BLaER1 (cell line): ENCODE results near the gene SMIM21.

Experiments used
- H3K27ac ChIP-seq: shearing (Covaris generic); formaldehyde crosslinking; 2 replicates; pipeline ENCODE4 v1.8.1; 2022
- H3K27me3 ChIP-seq: shearing (Covaris generic); formaldehyde crosslinking; 2 replicates; pipeline ENCODE4 v1.8.1; 2022
- H3K36me3 ChIP-seq: shearing (Covaris generic); formaldehyde crosslinking; 2 replicates; pipeline ENCODE4 v1.8.1; 2022
- H3K4me1 ChIP-seq: shearing (Covaris generic); formaldehyde crosslinking; 2 replicates; pipeline ENCODE4 v1.8.1; 2022
- H3K4me2 ChIP-seq: shearing (Covaris generic); formaldehyde crosslinking; 2 replicates; pipeline ENCODE4 v1.8.1; 2022
- H3K4me3 ChIP-seq: shearing (Covaris generic); formaldehyde crosslinking; 2 replicates; pipeline ENCODE4 v1.8.1; 2022
- H3K9ac ChIP-seq: shearing (Covaris generic); formaldehyde crosslinking; 2 replicates; pipeline ENCODE4 v1.8.1; 2022
- H3K9me3 ChIP-seq: shearing (Covaris generic); formaldehyde crosslinking; 2 replicates; pipeline ENCODE4 v1.8.1; 2022
- H4K20me1 ChIP-seq: shearing (Covaris generic); formaldehyde crosslinking; 2 replicates; pipeline ENCODE4 v1.8.1; 2022
- Cebpa-rat ChIP-seq: shearing (Covaris generic); IDR thresholded peaks from 2 replicates; pipeline ENCODE4 v1.8.1; 2022

Gene SMIM21

GRCh38 chr18:75456199-75456631 is 28.7 kb upstream of the SMIM21 start:
- no peak overlapping the region for H3K27ac ChIP-seq
- no peaks in the 10 kb centered on the region for H3K4me1 ChIP-seq
- no peak overlapping the region for H3K4me2 ChIP-seq
- H3K9me3 ChIP-seq = peaks cover 41% of the 10 kb centered on the region
- no peak overlapping the region for H3K9ac ChIP-seq
- no peak overlapping the region for H3K4me3 ChIP-seq
- H4K20me1 ChIP-seq = no peaks in the 10 kb centered on the region
- no peaks in the 10 kb centered on the region for H3K36me3 ChIP-seq
- H3K27me3 ChIP-seq = no peaks in the 10 kb centered on the region
- no peak for TF ChIP-seq Cebpa-rat

GRCh38 chr18:75455249-75456198 is 28.0 kb upstream of the SMIM21 start:
- Histone ChIP-seq H3K36me3 (no peaks in the 10 kb centered on the region), H3K4me2 (no peak overlapping the region), H3K27me3 (no peaks in the 10 kb centered on the region), H3K4me1 (no peaks in the 10 kb centered on the region), H3K9ac (no peak overlapping the region), H3K4me3 (no peak overlapping the region), H4K20me1 (no peaks in the 10 kb centered on the region), H3K9me3 (peaks cover 41% of the 10 kb centered on the region), H3K27ac (no peak overlapping the region)
- no peak for TF ChIP-seq Cebpa-rat

- H3K27ac ChIP-seq = no peak overlapping the region
- TF ChIP-seq Cebpa-rat = no peak
These were observed 26.7 kb upstream of the SMIM21 start for GRCh38 chr18:75454022-75454795.

GRCh38 chr18:75450906-75451305 is 23.4 kb upstream of the SMIM21 start:
- H3K27ac ChIP-seq = no peak overlapping the region
- no peak overlapping the region for H3K4me3 ChIP-seq
- H3K4me1 ChIP-seq = no peaks in the 10 kb centered on the region
- no peaks in the 10 kb centered on the region for H4K20me1 ChIP-seq
- no peaks in the 10 kb centered on the region for H3K27me3 ChIP-seq
- no peaks in the 10 kb centered on the region for H3K36me3 ChIP-seq
- no peak overlapping the region for H3K9ac ChIP-seq
- peaks cover 10% of the 10 kb centered on the region for H3K9me3 ChIP-seq
- no peak overlapping the region for H3K4me2 ChIP-seq
- no peak for TF ChIP-seq Cebpa-rat

More at GRCh38 chr18:75454022-75454795, 26.7 kb upstream of the SMIM21 start:
- H3K4me2 ChIP-seq = no peak overlapping the region
- no peaks in the 10 kb centered on the region for H3K27me3 ChIP-seq
- no peak overlapping the region for H3K4me3 ChIP-seq
- no peaks in the 10 kb centered on the region for H3K36me3 ChIP-seq
- H4K20me1 ChIP-seq = no peaks in the 10 kb centered on the region
- peaks cover 36% of the 10 kb centered on the region for H3K9me3 ChIP-seq
- no peaks in the 10 kb centered on the region for H3K4me1 ChIP-seq
- H3K9ac ChIP-seq = no peak overlapping the region

DNA sequence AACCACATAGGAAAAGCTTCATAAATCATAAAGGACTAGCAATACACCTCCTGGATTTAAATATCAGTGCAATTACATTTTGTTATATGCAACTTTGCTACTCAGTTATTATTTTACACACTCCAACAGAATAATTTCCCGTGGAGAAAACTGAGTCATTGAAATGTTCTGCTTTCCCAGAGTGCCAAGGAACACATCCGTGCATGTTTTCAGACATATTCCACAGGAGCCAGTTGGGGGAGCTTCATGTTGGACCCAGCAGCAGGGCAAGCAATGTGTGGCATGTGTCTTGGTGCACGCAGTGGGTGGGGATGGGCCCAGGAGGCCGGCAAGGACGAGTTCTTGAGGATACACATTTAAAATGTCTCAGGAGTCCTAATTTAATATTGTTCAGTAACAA is 14.4 kb upstream of the SMIM21 start:
- no peaks in the 10 kb centered on the region for H4K20me1 ChIP-seq
- no peak overlapping the region for H3K4me3 ChIP-seq
- no peaks in the 10 kb centered on the region for H3K27me3 ChIP-seq
- H3K27ac ChIP-seq = no peak overlapping the region
- H3K4me1 ChIP-seq = peaks cover 7% of the 10 kb centered on the region; the same call in 1 of the 2 replicates
- no peak overlapping the region for H3K9ac ChIP-seq
- no peak overlapping the region for H3K4me2 ChIP-seq
- no peak for TF ChIP-seq Cebpa-rat
- no peaks in the 10 kb centered on the region for H3K9me3 ChIP-seq
- no peaks in the 10 kb centered on the region for H3K36me3 ChIP-seq

DNA sequence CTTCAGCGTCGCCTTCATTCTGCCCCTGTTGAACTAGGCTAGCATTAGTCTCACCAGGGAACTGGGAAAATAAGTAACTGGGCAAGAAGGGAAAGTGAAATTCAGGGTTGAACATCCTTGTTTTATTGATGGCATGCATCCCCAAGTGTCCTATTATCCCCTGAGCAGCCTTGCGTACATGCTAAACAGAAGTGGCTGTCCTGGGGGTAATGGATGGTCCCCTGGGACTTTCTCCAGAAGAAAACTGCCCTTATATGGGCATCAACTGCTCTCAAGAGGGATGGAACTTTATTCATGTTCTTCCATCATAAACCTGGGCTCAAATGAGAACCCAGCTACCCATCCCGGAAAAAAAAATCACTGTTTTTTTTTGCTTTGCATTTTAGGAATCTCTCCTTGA is 11.8 kb upstream of the SMIM21 start:
- Histone ChIP-seq H3K27ac (no peak overlapping the region), H4K20me1 (no peaks in the 10 kb centered on the region), H3K36me3 (no peaks in the 10 kb centered on the region), H3K9me3 (no peaks in the 10 kb centered on the region), H3K4me3 (no peak overlapping the region), H3K4me2 (no peak overlapping the region), H3K4me1 (peaks cover 7% of the 10 kb centered on the region; the same call in 1 of the 2 replicates), H3K9ac (no peak overlapping the region), H3K27me3 (no peaks in the 10 kb centered on the region)
- TF ChIP-seq Cebpa-rat = no peak

DNA sequence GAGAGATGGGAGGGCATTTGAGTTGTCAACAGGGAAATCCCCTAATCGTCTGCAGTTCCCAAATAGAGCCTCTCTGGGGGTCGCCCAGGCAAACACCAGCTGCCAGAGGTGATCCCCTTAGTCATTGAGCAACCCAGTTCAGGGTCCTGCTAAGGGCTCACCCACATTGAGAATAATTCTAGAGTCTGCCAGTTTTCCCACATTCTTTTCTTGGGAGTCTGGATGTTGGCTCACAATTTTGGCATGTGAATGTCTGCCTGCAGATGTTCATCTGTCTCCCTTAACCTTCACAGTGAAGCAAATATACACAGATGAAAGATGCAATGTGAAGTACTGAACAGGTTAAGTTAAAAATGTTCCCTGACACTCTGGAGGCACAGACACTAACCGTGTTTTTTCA is 11.4 kb upstream of the SMIM21 start:
- Histone ChIP-seq H3K27ac (no peak overlapping the region), H3K9ac (no peak overlapping the region), H4K20me1 (no peaks in the 10 kb centered on the region), H3K4me1 (peaks cover 5% of the 10 kb centered on the region; the same call in 1 of the 2 replicates), H3K9me3 (no peaks in the 10 kb centered on the region), H3K36me3 (no peaks in the 10 kb centered on the region), H3K27me3 (no peaks in the 10 kb centered on the region), H3K4me2 (no peak overlapping the region), H3K4me3 (no peak overlapping the region)
- no peak for TF ChIP-seq Cebpa-rat

GRCh38 chr18:75437979-75438378 is 10.5 kb upstream of the SMIM21 start:
- no peak overlapping the region for H3K4me2 ChIP-seq
- no peaks in the 10 kb centered on the region for H3K4me1 ChIP-seq
- H3K36me3 ChIP-seq = no peaks in the 10 kb centered on the region
- TF ChIP-seq Cebpa-rat = no peak
- H3K9ac ChIP-seq = no peak overlapping the region
- H3K4me3 ChIP-seq = no peak overlapping the region
- no peak overlapping the region for H3K27ac ChIP-seq
- no peaks in the 10 kb centered on the region for H4K20me1 ChIP-seq
- no peaks in the 10 kb centered on the region for H3K27me3 ChIP-seq
- no peaks in the 10 kb centered on the region for H3K9me3 ChIP-seq

DNA sequence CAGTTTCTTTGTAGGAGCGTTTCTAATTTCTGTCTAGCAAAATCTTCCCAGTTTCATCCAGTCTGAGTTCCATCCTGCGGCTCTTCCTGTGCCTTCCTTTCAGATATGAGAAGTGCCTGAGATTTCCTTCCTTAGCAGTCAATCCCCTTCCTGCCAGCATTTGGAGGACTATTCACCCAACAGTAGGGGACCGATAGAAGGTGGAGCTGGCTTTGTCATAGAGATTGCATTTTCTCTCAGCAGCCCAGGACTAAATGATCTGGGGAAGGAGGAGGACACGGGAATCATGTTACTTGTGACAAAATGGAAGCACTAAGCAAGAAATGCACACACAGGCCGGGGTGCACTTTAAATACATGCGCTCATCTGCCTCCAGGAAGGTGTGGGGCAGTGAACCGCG is 5.6 kb upstream of the SMIM21 start:
- TF ChIP-seq Cebpa-rat = no peak
- H3K9me3 ChIP-seq = no peaks in the 10 kb centered on the region
- no peaks in the 10 kb centered on the region for H3K4me1 ChIP-seq
- H3K27ac ChIP-seq = no peak overlapping the region
- H3K27me3 ChIP-seq = no peaks in the 10 kb centered on the region
- no peak overlapping the region for H3K4me3 ChIP-seq
- H3K4me2 ChIP-seq = no peak overlapping the region
- no peaks in the 10 kb centered on the region for H3K36me3 ChIP-seq
- no peaks in the 10 kb centered on the region for H4K20me1 ChIP-seq
- H3K9ac ChIP-seq = no peak overlapping the region

DNA sequence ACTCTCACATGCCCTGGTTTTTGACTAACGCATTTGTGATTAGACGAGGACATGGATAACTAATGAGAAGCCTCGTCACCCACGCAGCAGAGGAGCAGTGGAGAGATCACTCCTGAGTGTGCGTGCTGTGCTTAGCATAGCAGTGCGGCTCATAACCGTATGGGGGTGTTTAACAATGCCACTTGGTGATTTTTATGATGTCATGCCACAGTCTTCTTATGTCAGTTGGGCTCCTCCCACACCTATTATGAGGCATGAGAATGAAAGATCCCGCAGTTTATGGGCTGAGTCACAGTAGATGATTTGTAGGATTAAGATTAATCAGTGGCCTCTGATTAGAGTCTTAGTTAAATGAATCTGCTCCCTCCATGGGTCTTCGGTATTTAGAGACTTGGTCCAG is 2.5 kb upstream of the SMIM21 start:
- no peaks in the 10 kb centered on the region for H3K4me1 ChIP-seq
- no peaks in the 10 kb centered on the region for H4K20me1 ChIP-seq

More for the DNA sequence above, 2.5 kb upstream of the SMIM21 start:
- H3K27me3 ChIP-seq = no peaks in the 10 kb centered on the region
- no peak overlapping the region for H3K4me2 ChIP-seq
- no peaks in the 10 kb centered on the region for H3K36me3 ChIP-seq
- no peak for TF ChIP-seq Cebpa-rat
- H3K27ac ChIP-seq = no peak overlapping the region
- H3K9ac ChIP-seq = no peak overlapping the region
- no peak overlapping the region for H3K4me3 ChIP-seq
- no peaks in the 10 kb centered on the region for H3K9me3 ChIP-seq
